ENCODE measurements around the gene NSDHL.

- TF ChIP-seq, protein P1, sequence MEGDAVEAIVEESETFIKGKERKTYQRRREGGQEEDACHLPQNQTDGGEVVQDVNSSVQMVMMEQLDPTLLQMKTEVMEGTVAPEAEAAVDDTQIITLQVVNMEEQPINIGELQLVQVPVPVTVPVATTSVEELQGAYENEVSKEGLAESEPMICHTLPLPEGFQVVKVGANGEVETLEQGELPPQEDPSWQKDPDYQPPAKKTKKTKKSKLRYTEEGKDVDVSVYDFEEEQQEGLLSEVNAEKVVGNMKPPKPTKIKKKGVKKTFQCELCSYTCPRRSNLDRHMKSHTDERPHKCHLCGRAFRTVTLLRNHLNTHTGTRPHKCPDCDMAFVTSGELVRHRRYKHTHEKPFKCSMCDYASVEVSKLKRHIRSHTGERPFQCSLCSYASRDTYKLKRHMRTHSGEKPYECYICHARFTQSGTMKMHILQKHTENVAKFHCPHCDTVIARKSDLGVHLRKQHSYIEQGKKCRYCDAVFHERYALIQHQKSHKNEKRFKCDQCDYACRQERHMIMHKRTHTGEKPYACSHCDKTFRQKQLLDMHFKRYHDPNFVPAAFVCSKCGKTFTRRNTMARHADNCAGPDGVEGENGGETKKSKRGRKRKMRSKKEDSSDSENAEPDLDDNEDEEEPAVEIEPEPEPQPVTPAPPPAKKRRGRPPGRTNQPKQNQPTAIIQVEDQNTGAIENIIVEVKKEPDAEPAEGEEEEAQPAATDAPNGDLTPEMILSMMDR (IDR thresholded peaks at IDR 0.05) = peak; percentile 76
- no peak for TF ChIP-seq ZFX (IDR thresholded peaks at IDR 0.05; ENCODE audit: borderline replicate concordance)
These were observed 9.6 kb upstream of the NSDHL start for GRCh38 chrX:152821145-152821765.
